WTC11 (cell line): ENCODE results near the gene PAPPA2. TPM values are rescaled to one million over a fixed set of nuclear protein-coding genes. Genes with fewer than 3 reads are reported as not detected.

Source experiments
- ATAC-seq: fragments of 200-7000 bp; cut with Tn5 transposase; 2 replicates; pipeline ENCODE4 v1.10.0; 2021; ENCODE audit warnings: mild to moderate bottlenecking, moderate library complexity
- CTCF ChIA-PET: fragments of 300-600 bp; sonication (Branson Sonifier 250); formaldehyde crosslinking; loops from one replicate; lab custom pipeline; 2021; ENCODE audit warnings: antibody characterized with exemption; lab: Charles Lee
- POLR2A ChIA-PET: fragments of 350-600 bp; sonication (Branson Sonifier 250); formaldehyde crosslinking; loops from one replicate; lab custom pipeline; 2021; ENCODE audit warnings: antibody characterized with exemption; lab: Charles Lee
- DNase-seq: peaks from one replicate; pipeline ENCODE4 v3.0.0; 2021; ENCODE audit warnings: low spot score
- H3K27ac Mint-ChIP-seq: 2 replicates; pipeline ENCODE4 v1.8.0; 2021; ENCODE audit warnings: mixed read lengths
- H3K27me3 Mint-ChIP-seq: 2 replicates; pipeline ENCODE4 v1.8.0; 2021; ENCODE audit warnings: low read depth, mild to moderate bottlenecking, moderate library complexity, mixed read lengths
- H3K36me3 Mint-ChIP-seq: 2 replicates; pipeline ENCODE4 v1.8.0; 2021; ENCODE audit warnings: mixed read lengths
- H3K4me1 Mint-ChIP-seq: 2 replicates; pipeline ENCODE4 v1.8.0; 2022; ENCODE audit warnings: mixed read lengths
- H3K4me3 Mint-ChIP-seq: 2 replicates; pipeline ENCODE4 v1.8.0; 2021; ENCODE audit warnings: mild to moderate bottlenecking, moderate library complexity, mixed read lengths
- H3K9me3 Mint-ChIP-seq: 2 replicates; pipeline ENCODE4 v1.8.0; 2021; ENCODE audit warnings: mixed read lengths
- AFF4 ChIP-seq: sonication (generic); formaldehyde crosslinking; IDR thresholded peaks from 2 replicates; pipeline ENCODE4 v1.8.1; 2023; ENCODE audit warnings: mild to moderate bottlenecking, missing genetic modification reagents, borderline replicate concordance
- AR ChIP-seq: fragments of 250-450 bp; sonication (Bioruptor Pico); IDR thresholded peaks from 2 replicates; pipeline ENCODE4 v1.9.0; 2021; ENCODE audit warnings: mild to moderate bottlenecking
- ATF3 ChIP-seq: sonication (generic); formaldehyde crosslinking; conservative IDR thresholded peaks from 2 replicates; pipeline ENCODE4 v1.8.1; 2022; ENCODE audit warnings: mild to moderate bottlenecking, missing genetic modification reagents
- GRHL2 ChIP-seq: fragments of 250-450 bp; sonication (Bioruptor Pico); IDR thresholded peaks from 2 replicates; pipeline ENCODE4 v1.8.0; 2022; ENCODE audit warnings: mild to moderate bottlenecking, moderate library complexity; ENCODE audit not compliant: insufficient replicate concordance, severe bottlenecking
- JUN ChIP-seq: sonication (generic); formaldehyde crosslinking; IDR thresholded peaks from 2 replicates; pipeline ENCODE4 v1.8.0; 2023; ENCODE audit warnings: mild to moderate bottlenecking, missing genetic modification reagents
- NFE2L1 ChIP-seq: sonication (generic); formaldehyde crosslinking; IDR thresholded peaks from 2 replicates; pipeline ENCODE4 v1.8.1; 2023; ENCODE audit warnings: missing genetic modification reagents
- PREB ChIP-seq: sonication (generic); formaldehyde crosslinking; IDR thresholded peaks from 2 replicates; pipeline ENCODE4 v1.8.1; 2022; ENCODE audit warnings: mild to moderate bottlenecking, missing genetic modification reagents, moderate library complexity, borderline replicate concordance
- SMAD3 ChIP-seq: sonication (generic); formaldehyde crosslinking; IDR thresholded peaks from 2 replicates; pipeline ENCODE4 v1.8.0; 2022; ENCODE audit warnings: missing genetic modification reagents, mild to moderate bottlenecking, borderline replicate concordance
- SMAD4 ChIP-seq: sonication (generic); formaldehyde crosslinking; IDR thresholded peaks from 2 replicates; pipeline ENCODE4 v1.8.0; 2022; ENCODE audit warnings: mild to moderate bottlenecking, missing genetic modification reagents
- SOX15 ChIP-seq: fragments of 250-450 bp; sonication (Bioruptor Pico); IDR thresholded peaks from 2 replicates; pipeline ENCODE4 v1.9.0; 2021; ENCODE audit warnings: mild to moderate bottlenecking
- SP1 ChIP-seq: sonication (generic); formaldehyde crosslinking; conservative IDR thresholded peaks from 2 replicates; pipeline ENCODE4 v1.8.1; 2022; ENCODE audit warnings: missing genetic modification reagents
- TP53 ChIP-seq: sonication (generic); formaldehyde crosslinking; IDR thresholded peaks from 2 replicates; pipeline ENCODE4 v1.8.1; 2023; ENCODE audit warnings: mild to moderate bottlenecking, missing genetic modification reagents
- ZMAT4 ChIP-seq: fragments of 250-450 bp; sonication (Bioruptor Pico); IDR thresholded peaks from 2 replicates; pipeline ENCODE4 v1.9.0; 2021; ENCODE audit warnings: mild to moderate bottlenecking
- ZNF219 ChIP-seq: sonication (generic); formaldehyde crosslinking; IDR thresholded peaks from 2 replicates; pipeline ENCODE4 v1.8.0; 2023; ENCODE audit warnings: missing genetic modification reagents, mild to moderate bottlenecking, borderline replicate concordance
- ZNF416 ChIP-seq: fragments of 250-450 bp; sonication (Bioruptor Pico); IDR thresholded peaks from 2 replicates; pipeline ENCODE4 v1.9.0; 2021; ENCODE audit warnings: mild to moderate bottlenecking, inconsistent platforms
- ZNF671 ChIP-seq: fragments of 250-450 bp; sonication (Bioruptor Pico); IDR thresholded peaks from 2 replicates; pipeline ENCODE4 v1.8.0; 2021; ENCODE audit warnings: mild to moderate bottlenecking
- total RNA-seq: library from RNA; stranded (reverse); gene quantifications from 3 replicates; pipeline ENCODE4 v1.2.3, GENCODE V29; 2021
- TF ChIP-seq, protein P1 (sequence below): sonication (generic); formaldehyde crosslinking; IDR thresholded peaks from 2 replicates; pipeline ENCODE4 v1.8.1; 2022; ENCODE audit warnings: low read depth, mild to moderate bottlenecking, moderate library complexity, missing genetic modification reagents, borderline replicate concordance
- TF ChIP-seq, protein P2 (sequence below): sonication (generic); formaldehyde crosslinking; IDR thresholded peaks from 2 replicates; pipeline ENCODE4 v1.8.1; 2023; ENCODE audit warnings: mild to moderate bottlenecking, missing genetic modification reagents

The PAPPA2 gene
- total RNA-seq, 1 experiment from 2014 or later = 0.74 TPM

- Mint-ChIP-seq H3K27me3 (no peaks in the 10 kb centered on the region), H3K4me1 (peaks cover 29% of the 10 kb centered on the region), H3K4me3 (no peak overlapping the region), H3K36me3 (peaks cover 7% of the 10 kb centered on the region), H3K27ac (peak overlapping the region; percentile 42), H3K9me3 (peaks cover 12% of the 10 kb centered on the region)
- peak; percentile 80 for ATAC-seq
- ChIA-PET POLR2A (interaction anchor here (0.6 kb wide), 1 partner anchor 1610 kb away, joined by 3 read pairs; no protein-coding TSS in a partner anchor), CTCF (no interaction called here)
- DNase-seq = no peak
- no peak for TF ChIP-seq GRHL2 (CRISPR knock-in tag)
- TF ChIP-seq AFF4 (CRISPR knock-in tag) = no peak
- no peak for TF ChIP-seq SMAD3 (CRISPR knock-in tag)
These were observed 352.6 kb downstream of the PAPPA2 start for GRCh38 chr1:176815621-176816020.

DNA sequence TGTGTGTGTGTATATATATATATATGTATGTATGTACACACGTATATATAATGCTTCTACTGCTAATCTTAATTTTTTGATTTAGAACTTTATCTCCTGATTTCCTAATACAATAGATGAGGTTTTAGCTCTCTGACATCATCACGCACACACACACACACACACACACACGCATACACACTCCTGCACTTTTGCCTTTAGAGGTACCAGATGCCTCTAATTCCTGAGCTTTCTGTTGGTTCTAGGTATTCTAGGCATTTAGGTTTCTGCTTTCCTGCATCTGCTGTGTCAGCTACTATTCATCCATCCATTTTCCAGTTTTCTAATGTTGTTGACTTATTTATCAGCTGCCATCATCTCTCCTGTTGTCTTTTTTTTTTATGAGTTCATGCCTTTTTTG is 353.3 kb downstream of the PAPPA2 start:
- Mint-ChIP-seq H3K27me3 (no peaks in the 10 kb centered on the region), H3K9me3 (peaks cover 12% of the 10 kb centered on the region), H3K27ac (no peak overlapping the region), H3K4me1 (peaks cover 32% of the 10 kb centered on the region), H3K4me3 (no peak overlapping the region), H3K36me3 (peaks cover 7% of the 10 kb centered on the region)
- TF ChIP-seq ATF3 (CRISPR knock-in tag) = no peak
- no peak for TF ChIP-seq SP1 (CRISPR knock-in tag)
- no peak for TF ChIP-seq ZNF671 (CRISPR knock-in tag)
- no peak for TF ChIP-seq TP53 (CRISPR knock-in tag)
- TF ChIP-seq SMAD4 = no peak
- TF ChIP-seq JUN (CRISPR knock-in tag) = no peak
- TF ChIP-seq, protein P1, sequence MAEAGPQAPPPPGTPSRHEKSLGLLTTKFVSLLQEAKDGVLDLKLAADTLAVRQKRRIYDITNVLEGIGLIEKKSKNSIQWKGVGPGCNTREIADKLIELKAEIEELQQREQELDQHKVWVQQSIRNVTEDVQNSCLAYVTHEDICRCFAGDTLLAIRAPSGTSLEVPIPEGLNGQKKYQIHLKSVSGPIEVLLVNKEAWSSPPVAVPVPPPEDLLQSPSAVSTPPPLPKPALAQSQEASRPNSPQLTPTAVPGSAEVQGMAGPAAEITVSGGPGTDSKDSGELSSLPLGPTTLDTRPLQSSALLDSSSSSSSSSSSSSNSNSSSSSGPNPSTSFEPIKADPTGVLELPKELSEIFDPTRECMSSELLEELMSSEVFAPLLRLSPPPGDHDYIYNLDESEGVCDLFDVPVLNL (CRISPR knock-in tag) = no peak
- TF ChIP-seq, protein P2, sequence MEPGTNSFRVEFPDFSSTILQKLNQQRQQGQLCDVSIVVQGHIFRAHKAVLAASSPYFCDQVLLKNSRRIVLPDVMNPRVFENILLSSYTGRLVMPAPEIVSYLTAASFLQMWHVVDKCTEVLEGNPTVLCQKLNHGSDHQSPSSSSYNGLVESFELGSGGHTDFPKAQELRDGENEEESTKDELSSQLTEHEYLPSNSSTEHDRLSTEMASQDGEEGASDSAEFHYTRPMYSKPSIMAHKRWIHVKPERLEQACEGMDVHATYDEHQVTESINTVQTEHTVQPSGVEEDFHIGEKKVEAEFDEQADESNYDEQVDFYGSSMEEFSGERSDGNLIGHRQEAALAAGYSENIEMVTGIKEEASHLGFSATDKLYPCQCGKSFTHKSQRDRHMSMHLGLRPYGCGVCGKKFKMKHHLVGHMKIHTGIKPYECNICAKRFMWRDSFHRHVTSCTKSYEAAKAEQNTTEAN (CRISPR knock-in tag) = no peak
- TF ChIP-seq ZNF219 (CRISPR knock-in tag) = no peak
- DNase-seq (no peak), ATAC-seq (no peak)
- ChIA-PET CTCF (no interaction called here), POLR2A (interaction anchor here (0.7 kb wide), 1 partner anchor 255 kb away, joined by 3 read pairs; no protein-coding TSS in a partner anchor)

- ChIA-PET CTCF (no interaction called here), POLR2A (no interaction called here)
- Mint-ChIP-seq H3K4me1 (peaks cover 9% of the 10 kb centered on the region), H3K4me3 (no peak overlapping the region), H3K36me3 (no peaks in the 10 kb centered on the region), H3K27me3 (no peaks in the 10 kb centered on the region), H3K9me3 (no peaks in the 10 kb centered on the region), H3K27ac (no peak overlapping the region)
- no peak for DNase-seq
- ATAC-seq = no peak
- TF ChIP-seq SOX15 (CRISPR knock-in tag) (no peak), NFE2L1 (CRISPR knock-in tag) (no peak), ZNF671 (CRISPR knock-in tag) (no peak), PREB (CRISPR knock-in tag) (no peak), ZNF416 (CRISPR knock-in tag) (no peak), AR (CRISPR knock-in tag) (no peak), ZMAT4 (CRISPR knock-in tag) (no peak)
These were observed 357.5 kb downstream of the PAPPA2 start for GRCh38 chr1:176820391-176821031.
